ENCODE data around the gene ARAF.
A peak's percentile ranks its signal among the peaks of the same experiment; 100 is the strongest.

DNA sequence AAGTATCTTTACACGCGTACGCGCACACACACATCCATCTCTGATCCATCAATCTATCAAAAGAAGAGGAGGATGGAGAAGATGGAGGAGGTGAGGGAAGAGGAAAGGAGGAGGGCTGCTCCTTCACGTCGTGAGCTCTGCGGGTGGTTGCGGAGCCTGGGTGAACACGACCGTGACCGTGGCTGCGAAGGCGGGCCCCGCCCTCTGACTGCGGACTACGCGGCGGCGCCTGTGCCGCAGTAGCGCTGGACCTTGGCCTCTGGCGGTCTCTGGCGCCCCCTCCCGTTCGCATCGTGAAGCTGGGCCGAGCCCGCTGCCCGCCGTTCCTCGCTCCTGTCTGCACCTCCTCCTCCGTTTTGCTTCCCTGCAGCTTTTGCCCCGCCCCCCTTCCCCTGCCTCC, 37.7 kb upstream of the ARAF start:
- TF ChIP-seq, protein P1, sequence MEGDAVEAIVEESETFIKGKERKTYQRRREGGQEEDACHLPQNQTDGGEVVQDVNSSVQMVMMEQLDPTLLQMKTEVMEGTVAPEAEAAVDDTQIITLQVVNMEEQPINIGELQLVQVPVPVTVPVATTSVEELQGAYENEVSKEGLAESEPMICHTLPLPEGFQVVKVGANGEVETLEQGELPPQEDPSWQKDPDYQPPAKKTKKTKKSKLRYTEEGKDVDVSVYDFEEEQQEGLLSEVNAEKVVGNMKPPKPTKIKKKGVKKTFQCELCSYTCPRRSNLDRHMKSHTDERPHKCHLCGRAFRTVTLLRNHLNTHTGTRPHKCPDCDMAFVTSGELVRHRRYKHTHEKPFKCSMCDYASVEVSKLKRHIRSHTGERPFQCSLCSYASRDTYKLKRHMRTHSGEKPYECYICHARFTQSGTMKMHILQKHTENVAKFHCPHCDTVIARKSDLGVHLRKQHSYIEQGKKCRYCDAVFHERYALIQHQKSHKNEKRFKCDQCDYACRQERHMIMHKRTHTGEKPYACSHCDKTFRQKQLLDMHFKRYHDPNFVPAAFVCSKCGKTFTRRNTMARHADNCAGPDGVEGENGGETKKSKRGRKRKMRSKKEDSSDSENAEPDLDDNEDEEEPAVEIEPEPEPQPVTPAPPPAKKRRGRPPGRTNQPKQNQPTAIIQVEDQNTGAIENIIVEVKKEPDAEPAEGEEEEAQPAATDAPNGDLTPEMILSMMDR (conservative IDR thresholded peaks at IDR 0.05 in 1 of 2, IDR thresholded peaks at IDR 0.05 in 1 of 2; ENCODE audit: extremely low read depth in 1 of 2, insufficient read depth in 1 of 2, low read depth in 1 of 2, low read length in 2 of 2), result peak; percentile 50 to 78
- no peak for TF ChIP-seq EZH2 (IDR thresholded peaks at IDR 0.05; ENCODE audit: borderline replicate concordance, low read length)

Measured in mammary epithelial cell (primary cell).